ENCODE data around the gene SETD7. TPM values are rescaled to one million over a fixed set of nuclear protein-coding genes. Genes with fewer than 3 reads are reported as not detected.
A peak's percentile ranks its signal among the peaks of the same experiment; 100 is the strongest.

Gene SETD7
- total RNA-seq, 1 donor from 2014 or later = 51.8 TPM

DNA sequence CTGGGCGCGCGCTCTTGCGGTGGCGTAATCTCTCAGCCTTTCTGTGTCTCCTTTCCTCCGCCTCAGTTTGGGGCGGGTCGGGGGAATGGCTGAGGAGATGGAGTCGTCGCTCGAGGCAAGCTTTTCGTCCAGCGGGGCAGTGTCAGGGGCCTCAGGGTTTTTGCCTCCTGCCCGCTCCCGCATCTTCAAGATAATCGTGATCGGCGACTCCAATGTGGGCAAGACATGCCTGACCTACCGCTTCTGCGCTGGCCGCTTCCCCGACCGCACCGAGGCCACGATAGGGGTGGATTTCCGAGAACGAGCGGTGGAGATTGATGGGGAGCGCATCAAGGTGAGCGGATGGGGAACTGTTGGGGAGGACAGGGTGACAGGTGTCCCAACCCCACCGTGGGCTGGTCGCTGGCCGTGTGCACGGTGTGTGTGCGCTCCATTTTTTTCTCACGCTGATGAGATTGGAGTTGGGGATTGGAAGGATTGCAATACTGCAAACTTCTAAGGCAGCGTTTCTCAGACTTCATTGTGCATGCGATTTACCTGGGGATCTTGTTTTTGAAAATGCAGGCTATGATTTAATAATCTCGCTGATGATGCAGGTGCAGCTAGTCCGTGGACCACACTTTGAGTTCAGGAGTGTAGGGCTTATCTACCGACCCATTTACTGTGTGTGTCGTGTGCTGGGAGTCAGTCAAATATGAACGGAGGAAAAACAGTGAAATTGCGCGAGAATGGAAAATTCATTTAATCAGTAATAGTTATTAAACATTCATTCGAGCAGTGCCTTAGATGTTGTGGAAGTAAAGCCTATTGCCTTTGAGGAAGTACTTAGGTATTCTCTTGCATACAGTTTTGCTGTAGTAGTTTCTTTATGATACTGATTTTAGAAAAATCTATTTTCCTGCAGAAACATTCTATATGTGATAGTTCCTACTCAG is 101.6 kb downstream of the SETD7 start, which contains the start of gene RAB33B:
TSS of gene RAB33B (plus strand) at position 11 of the 935 bp plus-strand sequence. CDS start at position 86, 75 bp downstream.
- peak within 1 kb of the TSS; percentile 86 to 94 for H3K4me3 ChIP-seq
- H3K27ac ChIP-seq = peak within 1 kb of the TSS; percentile 97
- H3K9me3 ChIP-seq = no peaks in the 10 kb centered on the region
- H3K36me3 ChIP-seq = no peaks in the 10 kb centered on the region
- DNase-seq (ENCODE audit: extremely low spot score in 2 of 2) = peak in 1 of 2 donors; percentile 96
- intact Hi-C loops (cut with DNase I) = no loop called here
- H3K27me3 ChIP-seq = no peaks in the 10 kb centered on the region
- TF ChIP-seq POLR2AphosphoS5 (IDR thresholded peaks at IDR 0.05; ENCODE audit: insufficient read depth in 1 of 2, low read depth in 1 of 2) = peak in 1 of 2 donors; percentile 87
- TF ChIP-seq, protein P1, sequence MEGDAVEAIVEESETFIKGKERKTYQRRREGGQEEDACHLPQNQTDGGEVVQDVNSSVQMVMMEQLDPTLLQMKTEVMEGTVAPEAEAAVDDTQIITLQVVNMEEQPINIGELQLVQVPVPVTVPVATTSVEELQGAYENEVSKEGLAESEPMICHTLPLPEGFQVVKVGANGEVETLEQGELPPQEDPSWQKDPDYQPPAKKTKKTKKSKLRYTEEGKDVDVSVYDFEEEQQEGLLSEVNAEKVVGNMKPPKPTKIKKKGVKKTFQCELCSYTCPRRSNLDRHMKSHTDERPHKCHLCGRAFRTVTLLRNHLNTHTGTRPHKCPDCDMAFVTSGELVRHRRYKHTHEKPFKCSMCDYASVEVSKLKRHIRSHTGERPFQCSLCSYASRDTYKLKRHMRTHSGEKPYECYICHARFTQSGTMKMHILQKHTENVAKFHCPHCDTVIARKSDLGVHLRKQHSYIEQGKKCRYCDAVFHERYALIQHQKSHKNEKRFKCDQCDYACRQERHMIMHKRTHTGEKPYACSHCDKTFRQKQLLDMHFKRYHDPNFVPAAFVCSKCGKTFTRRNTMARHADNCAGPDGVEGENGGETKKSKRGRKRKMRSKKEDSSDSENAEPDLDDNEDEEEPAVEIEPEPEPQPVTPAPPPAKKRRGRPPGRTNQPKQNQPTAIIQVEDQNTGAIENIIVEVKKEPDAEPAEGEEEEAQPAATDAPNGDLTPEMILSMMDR (IDR thresholded peaks at IDR 0.05) = no peak
- peak in 1 of 2 donors; percentile 97 for TF ChIP-seq POLR2A (IDR thresholded peaks at IDR 0.05)
- H3K4me1 ChIP-seq = peaks cover 66% of the 10 kb centered on the region

DNA sequence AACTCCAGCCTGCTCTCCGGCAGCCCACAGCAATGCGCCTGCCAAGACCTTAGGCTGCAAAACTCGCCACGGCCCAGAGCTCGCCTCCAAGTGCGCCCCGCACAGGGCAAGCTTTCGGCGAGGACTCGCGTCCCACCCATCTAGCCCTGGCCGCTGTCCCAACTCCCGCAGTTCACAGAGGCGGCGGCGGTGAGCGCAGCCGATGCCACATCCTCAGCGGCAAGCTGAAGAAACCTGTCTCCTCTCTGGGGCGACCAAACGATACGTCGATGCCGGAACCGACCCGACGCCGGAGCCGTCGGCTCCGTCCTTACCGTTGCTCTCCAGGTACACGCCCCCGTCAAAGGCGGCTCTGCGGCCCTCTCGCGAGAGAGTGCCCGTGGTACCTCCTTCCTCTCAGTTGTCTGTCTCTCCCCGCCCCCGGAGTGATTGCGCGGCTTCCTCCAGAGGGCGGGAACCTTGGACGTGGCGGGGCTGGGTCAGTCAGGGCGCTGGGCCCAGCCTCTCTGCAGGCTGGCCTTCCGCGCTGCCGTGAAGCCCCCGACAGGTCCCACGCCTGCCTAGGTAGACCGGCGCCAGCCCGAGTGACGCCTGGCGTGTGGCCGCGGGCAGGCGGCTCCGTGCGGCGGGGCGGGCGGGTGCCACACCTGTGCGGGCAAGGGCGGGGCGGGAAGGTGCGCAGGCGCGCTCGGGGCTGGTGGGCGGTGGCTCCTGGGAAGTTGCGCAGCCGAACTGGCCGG is 102.5 kb downstream of the SETD7 start:
- H3K9me3 ChIP-seq = no peaks in the 10 kb centered on the region
- no peaks in the 10 kb centered on the region for H3K36me3 ChIP-seq
- peaks cover 57% of the 10 kb centered on the region for H3K4me1 ChIP-seq
- peak in 1 of 2 donors; percentile 98 for DNase-seq (ENCODE audit: extremely low spot score in 2 of 2)
- H3K27me3 ChIP-seq = no peaks in the 10 kb centered on the region
- H3K4me3 ChIP-seq = peak overlapping the region; percentile 86 to 94
- TF ChIP-seq, protein P1 (IDR thresholded peaks at IDR 0.05) = no peak
- TF ChIP-seq POLR2AphosphoS5 (IDR thresholded peaks at IDR 0.05; ENCODE audit: insufficient read depth in 1 of 2, low read depth in 1 of 2) (peak in 1 of 2 donors; percentile 97), POLR2A (IDR thresholded peaks at IDR 0.05) (peak in 1 of 2 donors; percentile 85)
- intact Hi-C loops (cut with DNase I) = no loop called here
- H3K27ac ChIP-seq = peak overlapping the region; percentile 97

DNA sequence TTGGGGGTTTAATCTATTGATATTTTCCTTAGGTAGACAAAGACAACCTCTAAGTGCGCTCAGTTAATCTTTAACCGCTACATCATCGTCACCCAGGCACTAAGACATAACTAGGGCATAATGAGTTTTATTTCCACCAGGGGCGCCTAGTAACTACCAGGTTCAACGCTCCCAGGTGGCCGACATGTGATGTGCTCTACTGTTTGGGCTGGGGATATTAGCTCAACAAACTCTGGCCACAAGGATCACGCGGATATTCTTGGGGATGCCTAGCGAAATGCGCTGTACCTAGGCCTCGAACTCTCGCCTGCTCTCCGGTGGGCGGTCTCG is 103.0 kb downstream of the SETD7 start:
- DNase-seq (ENCODE audit: extremely low spot score in 2 of 2) = no peak
- no peaks in the 10 kb centered on the region for H3K27me3 ChIP-seq
- no peaks in the 10 kb centered on the region for H3K36me3 ChIP-seq

DNA sequence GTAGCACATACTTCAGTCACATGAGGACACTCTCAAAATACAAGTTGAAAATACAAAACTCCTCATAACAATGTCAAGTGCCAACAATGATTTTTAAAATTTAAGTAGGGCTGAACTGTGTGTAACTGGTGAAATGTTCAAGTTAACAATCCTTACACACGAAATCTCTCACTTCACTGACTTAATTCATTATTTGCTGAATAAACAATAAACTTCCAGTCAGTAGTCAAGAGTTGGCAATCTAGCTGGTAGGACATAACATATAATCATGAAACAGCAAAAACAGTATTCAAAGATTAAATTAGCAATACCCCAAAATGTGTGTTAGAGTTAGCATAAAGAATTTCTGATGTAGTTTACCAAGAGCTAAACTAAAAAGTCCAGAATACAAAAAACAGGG is 104.0 kb downstream of the SETD7 start:
- TF ChIP-seq POLR2AphosphoS5 (IDR thresholded peaks at IDR 0.05; ENCODE audit: insufficient read depth in 1 of 2, low read depth in 1 of 2) (no peak), POLR2A (IDR thresholded peaks at IDR 0.05) (no peak)
- TF ChIP-seq, protein P1 (IDR thresholded peaks at IDR 0.05) = no peak
- no peaks in the 10 kb centered on the region for H3K9me3 ChIP-seq
- no peak overlapping the region for H3K4me3 ChIP-seq
- peaks cover 42% of the 10 kb centered on the region for H3K4me1 ChIP-seq
- DNase-seq (ENCODE audit: extremely low spot score in 2 of 2) = no peak
- H3K36me3 ChIP-seq = no peaks in the 10 kb centered on the region
- no peak overlapping the region for H3K27ac ChIP-seq
- H3K27me3 ChIP-seq = no peaks in the 10 kb centered on the region
- intact Hi-C loops (cut with DNase I) = no loop called here

More for the DNA sequence above, 103.0 kb downstream of the SETD7 start:
- TF ChIP-seq, protein P1 (IDR thresholded peaks at IDR 0.05) = peak in 1 of 3 experiments; percentile 25
- TF ChIP-seq POLR2A (IDR thresholded peaks at IDR 0.05) (no peak), POLR2AphosphoS5 (IDR thresholded peaks at IDR 0.05; ENCODE audit: insufficient read depth in 1 of 2, low read depth in 1 of 2) (peak in 1 of 2 donors; percentile 4)
- intact Hi-C loops (cut with DNase I) = no loop called here
- H3K4me1 ChIP-seq = peaks cover 52% of the 10 kb centered on the region
- H3K9me3 ChIP-seq = no peaks in the 10 kb centered on the region
- peak overlapping the region; percentile 97 for H3K27ac ChIP-seq
- H3K4me3 ChIP-seq = peak overlapping the region; percentile 86 to 94

Data from vagina (tissue), 2 donors.